Renal cortex interstitium (tissue), 15 donors: Measurements from ENCODE around the gene GSTM5. TPM values are rescaled to one million over a fixed set of nuclear protein-coding genes. Genes with fewer than 3 reads are reported as not detected.
"Not testable (repeated sequence)": the region's sequence is repeated elsewhere in the genome, so short reads cannot be mapped to it uniquely, and the experiment has no call there.

ENCODE experiments used
- DNase-seq, 11 donors: peaks; one replicate each; pipeline ENCODE4 v3.0.0-alpha.2; 2013; ENCODE audit warnings: low read depth in 9 of 11, low spot score in 4 of 11; ENCODE audit errors: extremely low read depth in 1 of 11
- long read RNA-seq, 16 experiments: transcript quantifications; one replicate each; lab custom pipeline, GENCODE V29; 2026
- polyA plus RNA-seq, 3 donors: library from polyadenylated mRNA; unstranded; fragments of 120-200 nt; gene quantifications; one replicate each; pipeline ENCODE4 v1.2.1, GENCODE V29; 2013; ENCODE audit not compliant: insufficient read length in 3 of 3

The GSTM5 gene
- 10 to 100 TPM; 42.1 to 65.8 (median 42.5) TPM for polyA plus RNA-seq
- long read RNA-seq, donor 1, partial matches to known transcripts, result 0 of 3 reads
- long read RNA-seq, donor 1, other reads (novel, unspliced or antisense), result 0 of 3 reads
- long read RNA-seq, donor 2, transcript GSTM5-201 (8 exons, 1,555 nt), result major isoform, 6 of 15 reads
- long read RNA-seq, donor 2, partial matches to known transcripts, result 9 of 15 reads
- long read RNA-seq, donor 2, other reads (novel, unspliced or antisense), result 0 of 15 reads
- long read RNA-seq, donor 3, transcript GSTM5-201 (8 exons, 1,555 nt), result major isoform, 6 of 11 reads
- long read RNA-seq, donor 3, partial matches to known transcripts, result 5 of 11 reads
- long read RNA-seq, donor 3, other reads (novel, unspliced or antisense), result 0 of 11 reads
- long read RNA-seq, donor 4, partial matches to known transcripts, result 8 of 12 reads
- long read RNA-seq, donor 4, other reads (novel, unspliced or antisense), result 0 of 12 reads
- long read RNA-seq, donor 5, result 0 reads
- long read RNA-seq, donor 6, partial matches to known transcripts, result 10 of 14 reads
- long read RNA-seq, donor 6, other reads (novel, unspliced or antisense), result 0 of 14 reads
- long read RNA-seq, donor 7, transcript GSTM5-201 (8 exons, 1,555 nt), result major isoform, 6 of 340 reads
- long read RNA-seq, donor 7, partial matches to known transcripts, result 157 of 340 reads
- long read RNA-seq, donor 7, other reads (novel, unspliced or antisense), result 175 of 340 reads
- long read RNA-seq, donor 8, result 0 reads
- long read RNA-seq, donor 9, transcript GSTM5-201 (8 exons, 1,555 nt), result major isoform, 5 of 11 reads
- long read RNA-seq, donor 9, partial matches to known transcripts, result 6 of 11 reads
- long read RNA-seq, donor 9, other reads (novel, unspliced or antisense), result 0 of 11 reads
- long read RNA-seq, donor 10, partial matches to known transcripts, result 0 of 4 reads
- long read RNA-seq, donor 10, other reads (novel, unspliced or antisense), result 0 of 4 reads
- long read RNA-seq, donor 11, result 0 reads
- long read RNA-seq, donor 12, partial matches to known transcripts, result 0 of 1 reads
- long read RNA-seq, donor 12, other reads (novel, unspliced or antisense), result 0 of 1 reads
- long read RNA-seq, donor 13, transcript GSTM5-201 (8 exons, 1,555 nt), result major isoform, 8 of 28 reads
- long read RNA-seq, donor 13, partial matches to known transcripts, result 19 of 28 reads
- long read RNA-seq, donor 13, other reads (novel, unspliced or antisense), result 0 of 28 reads
- long read RNA-seq, donor 14, partial matches to known transcripts, result 7 of 11 reads
- long read RNA-seq, donor 14, other reads (novel, unspliced or antisense), result 0 of 11 reads
- long read RNA-seq, donor 15, partial matches to known transcripts, result 0 of 2 reads
- long read RNA-seq, donor 15, other reads (novel, unspliced or antisense), result 0 of 2 reads
- long read RNA-seq, donor 16, transcript GSTM5-201 (8 exons, 1,555 nt), result major isoform, 10 of 612 reads
- long read RNA-seq, donor 16, partial matches to known transcripts, result 545 of 612 reads
- long read RNA-seq, donor 16, other reads (novel, unspliced or antisense), result 55 of 612 reads

- DNase-seq, result peak in 1 of 11 donors; percentile 31
Observed at GRCh38 chr1:109711593-109712320, at the start of gene GSTM5. GSTM5 (plus strand) TSS chr1:109712251; CDS start chr1:109712313, 62 bp downstream.

- no peak for DNase-seq
Observed at GRCh38 chr1:109664671-109665070, 47.4 kb upstream of the GSTM5 start.

GRCh38 chr1:109667452-109668122, 44.5 kb upstream of the GSTM5 start, which contains the start of gene GSTM2:
GSTM2 (plus strand) TSS chr1:109668057; CDS start chr1:109668116, 59 bp downstream.
- DNase-seq, result peak; percentile 69 to 93 (median 86)

GRCh38 chr1:109668123-109668775, 43.8 kb upstream of the GSTM5 start:
- no peak for DNase-seq

GRCh38 chr1:109669246-109669948, 42.7 kb upstream of the GSTM5 start:
- no peak for DNase-seq

GRCh38 chr1:109669949-109670302, 42.1 kb upstream of the GSTM5 start:
- DNase-seq, result not testable (repeated sequence)

- DNase-seq, result no peak
Observed at GRCh38 chr1:109671067-109671466, 41.0 kb upstream of the GSTM5 start.

- DNase-seq, result not testable (repeated sequence)
Observed at GRCh38 chr1:109673861-109674260, 38.2 kb upstream of the GSTM5 start.

- not testable (repeated sequence) for DNase-seq
Observed at GRCh38 chr1:109676683-109677381, 35.2 kb upstream of the GSTM5 start.

- no peak for DNase-seq
Observed at GRCh38 chr1:109677459-109677858, 34.6 kb upstream of the GSTM5 start.

- not testable (repeated sequence) for DNase-seq
Observed at GRCh38 chr1:109678637-109679036, 33.4 kb upstream of the GSTM5 start.

- DNase-seq, result not testable (repeated sequence)
Observed at GRCh38 chr1:109684777-109685176, 27.3 kb upstream of the GSTM5 start.

- DNase-seq, result not testable (repeated sequence)
Observed at GRCh38 chr1:109685399-109685798, 26.7 kb upstream of the GSTM5 start.

- DNase-seq, result not testable (repeated sequence)
Observed at GRCh38 chr1:109685890-109686289, 26.2 kb upstream of the GSTM5 start.

GRCh38 chr1:109687109-109687508, 24.9 kb upstream of the GSTM5 start:
- not testable (repeated sequence) for DNase-seq
